ENCODE results near the gene RFX2.

DNA sequence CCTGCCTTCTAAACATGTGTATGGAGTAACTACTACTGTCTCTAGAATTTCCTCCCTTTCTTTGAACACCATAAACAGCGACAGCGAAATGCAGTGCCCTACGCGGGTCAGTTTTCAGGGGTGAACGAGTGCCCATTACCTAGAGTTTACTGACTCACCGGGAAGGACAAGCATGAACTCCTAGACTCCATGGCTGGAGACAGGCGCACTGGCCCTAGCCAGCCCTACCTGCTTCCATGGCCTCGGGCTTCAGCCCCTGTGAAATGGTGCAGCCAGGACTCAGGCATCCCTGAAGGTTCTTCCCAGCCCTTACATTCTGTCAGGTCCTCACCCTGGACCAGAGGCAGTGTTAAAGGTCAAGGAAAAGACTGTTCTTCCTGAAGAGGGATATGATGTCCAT is 140.8 kb downstream of the RFX2 start:
- TF ChIP-seq, protein P1, sequence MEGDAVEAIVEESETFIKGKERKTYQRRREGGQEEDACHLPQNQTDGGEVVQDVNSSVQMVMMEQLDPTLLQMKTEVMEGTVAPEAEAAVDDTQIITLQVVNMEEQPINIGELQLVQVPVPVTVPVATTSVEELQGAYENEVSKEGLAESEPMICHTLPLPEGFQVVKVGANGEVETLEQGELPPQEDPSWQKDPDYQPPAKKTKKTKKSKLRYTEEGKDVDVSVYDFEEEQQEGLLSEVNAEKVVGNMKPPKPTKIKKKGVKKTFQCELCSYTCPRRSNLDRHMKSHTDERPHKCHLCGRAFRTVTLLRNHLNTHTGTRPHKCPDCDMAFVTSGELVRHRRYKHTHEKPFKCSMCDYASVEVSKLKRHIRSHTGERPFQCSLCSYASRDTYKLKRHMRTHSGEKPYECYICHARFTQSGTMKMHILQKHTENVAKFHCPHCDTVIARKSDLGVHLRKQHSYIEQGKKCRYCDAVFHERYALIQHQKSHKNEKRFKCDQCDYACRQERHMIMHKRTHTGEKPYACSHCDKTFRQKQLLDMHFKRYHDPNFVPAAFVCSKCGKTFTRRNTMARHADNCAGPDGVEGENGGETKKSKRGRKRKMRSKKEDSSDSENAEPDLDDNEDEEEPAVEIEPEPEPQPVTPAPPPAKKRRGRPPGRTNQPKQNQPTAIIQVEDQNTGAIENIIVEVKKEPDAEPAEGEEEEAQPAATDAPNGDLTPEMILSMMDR (IDR thresholded peaks at IDR 0.05), result no peak
- TF ChIP-seq POLR2A (IDR thresholded peaks at IDR 0.05), result no peak

All from right lobe of liver (tissue), 4 donors.